NCI-H187 (cell line): Measurements from ENCODE around the gene PTPMT1.
A peak's percentile ranks its signal among the peaks of the same experiment; 100 is the strongest.
"Not testable (repeated sequence)": the region's sequence is repeated elsewhere in the genome, so short reads cannot be mapped to it uniquely, and the experiment has no call there.

Experiments used
- DNase-seq, 2 experiments: peaks; one replicate each; lab custom pipeline; 2025; lab: John Stamatoyannopoulos, UW

Gene PTPMT1

GRCh38 chr11:47565340-47566148 is at the start of gene PTPMT1:
Gene PTPMT1 (plus strand): TSS chr11:47565599. CDS start chr11:47565623, 24 bp downstream.
- peak in 1 of 2 experiments; percentile 58 for DNase-seq

GRCh38 chr11:47516155-47516554 is 49.2 kb upstream of the PTPMT1 start:
- no peak for DNase-seq

- DNase-seq: no peak
These were observed 48.2 kb upstream of the PTPMT1 start for GRCh38 chr11:47516984-47517853.

- DNase-seq: no peak
These were observed 47.0 kb upstream of the PTPMT1 start for GRCh38 chr11:47518212-47518964.

- DNase-seq: no peak
These were observed 41.7 kb upstream of the PTPMT1 start for GRCh38 chr11:47523490-47524225.

- no peak for DNase-seq
These were observed 41.0 kb upstream of the PTPMT1 start for GRCh38 chr11:47524291-47524874.

- not testable (repeated sequence) for DNase-seq
These were observed 39.4 kb upstream of the PTPMT1 start for GRCh38 chr11:47526032-47526431.

- DNase-seq: no peak
These were observed 38.2 kb upstream of the PTPMT1 start for GRCh38 chr11:47527186-47527585.

- DNase-seq: no peak
These were observed 35.4 kb upstream of the PTPMT1 start for GRCh38 chr11:47529951-47530350.

GRCh38 chr11:47530721-47531120 is 34.7 kb upstream of the PTPMT1 start:
- not testable (repeated sequence) for DNase-seq

GRCh38 chr11:47531666-47532065 is 33.7 kb upstream of the PTPMT1 start:
- DNase-seq: no peak

- no peak for DNase-seq
These were observed 32.7 kb upstream of the PTPMT1 start for GRCh38 chr11:47532597-47533213.

GRCh38 chr11:47533690-47534151 is 31.7 kb upstream of the PTPMT1 start:
- no peak for DNase-seq

GRCh38 chr11:47534704-47535251 is 30.6 kb upstream of the PTPMT1 start:
- no peak for DNase-seq

GRCh38 chr11:47536915-47537314 is 28.5 kb upstream of the PTPMT1 start:
- DNase-seq: no peak

GRCh38 chr11:47538741-47539565 is 26.4 kb upstream of the PTPMT1 start:
- DNase-seq: peak; percentile 23 to 31

- DNase-seq: no peak
These were observed 25.7 kb upstream of the PTPMT1 start for GRCh38 chr11:47539681-47540039.

GRCh38 chr11:47541070-47541469 is 24.3 kb upstream of the PTPMT1 start:
- no peak for DNase-seq

- no peak for DNase-seq
These were observed 20.1 kb upstream of the PTPMT1 start for GRCh38 chr11:47545298-47545697.
